ENCODE measurements around the gene LRRTM1.

Gene LRRTM1

GRCh38 chr2:80303909-80304837 lies at the start of gene LRRTM1:
Gene LRRTM1, minus strand, starts transcription at chr2:80304752. Its CDS starts 933 bp downstream, at chr2:80303819.
- DNase-seq, result no peak

DNA sequence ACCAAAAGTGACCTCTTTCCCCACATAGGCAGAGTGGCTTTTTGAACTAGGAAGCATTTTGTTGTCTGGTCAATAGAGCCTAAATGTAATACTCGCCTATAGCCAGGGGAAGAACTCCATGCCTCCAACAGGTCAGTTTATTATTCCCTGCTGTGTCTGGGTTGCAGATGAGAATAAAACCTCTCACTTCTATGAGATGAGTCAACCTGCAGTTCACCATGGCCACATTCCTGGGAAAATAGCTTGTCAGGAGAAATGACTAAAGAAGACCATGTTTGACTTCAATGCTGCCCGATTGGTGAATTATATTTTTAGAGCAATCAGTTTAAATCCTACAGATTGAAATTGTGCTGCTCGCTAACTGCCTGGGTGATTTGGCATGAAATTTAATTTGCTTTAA lies 46.7 kb upstream of the LRRTM1 start:
- no peak for DNase-seq

DNA sequence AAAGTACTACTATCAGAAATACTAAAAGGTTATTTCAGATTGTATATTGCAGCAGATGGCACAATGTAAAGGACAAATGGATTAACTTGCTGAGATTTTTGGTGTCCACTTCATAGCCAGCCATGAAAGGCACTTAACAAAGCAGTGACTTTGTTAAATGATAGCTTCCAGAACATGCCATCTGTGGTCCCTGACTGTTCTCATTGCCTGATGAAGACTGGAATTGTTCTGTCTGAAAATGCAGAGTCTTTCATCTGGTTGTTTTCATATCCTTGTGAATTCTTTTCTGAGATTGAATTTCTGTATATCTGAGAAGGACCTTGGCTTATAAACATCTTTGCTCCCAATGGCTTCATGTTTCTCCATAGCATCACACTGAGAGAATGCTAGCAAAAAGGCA lies 44.4 kb upstream of the LRRTM1 start:
- no peak for DNase-seq

GRCh38 chr2:80348078-80348477 lies 43.5 kb upstream of the LRRTM1 start:
- DNase-seq, result no peak

GRCh38 chr2:80340022-80340421 lies 35.5 kb upstream of the LRRTM1 start:
- DNase-seq, result no peak

- no peak for DNase-seq
These were observed 34.2 kb upstream of the LRRTM1 start for GRCh38 chr2:80338794-80339193.

GRCh38 chr2:80335411-80335810 lies 30.9 kb upstream of the LRRTM1 start:
- no peak for DNase-seq

GRCh38 chr2:80333886-80334285 lies 29.3 kb upstream of the LRRTM1 start:
- DNase-seq, result no peak

DNA sequence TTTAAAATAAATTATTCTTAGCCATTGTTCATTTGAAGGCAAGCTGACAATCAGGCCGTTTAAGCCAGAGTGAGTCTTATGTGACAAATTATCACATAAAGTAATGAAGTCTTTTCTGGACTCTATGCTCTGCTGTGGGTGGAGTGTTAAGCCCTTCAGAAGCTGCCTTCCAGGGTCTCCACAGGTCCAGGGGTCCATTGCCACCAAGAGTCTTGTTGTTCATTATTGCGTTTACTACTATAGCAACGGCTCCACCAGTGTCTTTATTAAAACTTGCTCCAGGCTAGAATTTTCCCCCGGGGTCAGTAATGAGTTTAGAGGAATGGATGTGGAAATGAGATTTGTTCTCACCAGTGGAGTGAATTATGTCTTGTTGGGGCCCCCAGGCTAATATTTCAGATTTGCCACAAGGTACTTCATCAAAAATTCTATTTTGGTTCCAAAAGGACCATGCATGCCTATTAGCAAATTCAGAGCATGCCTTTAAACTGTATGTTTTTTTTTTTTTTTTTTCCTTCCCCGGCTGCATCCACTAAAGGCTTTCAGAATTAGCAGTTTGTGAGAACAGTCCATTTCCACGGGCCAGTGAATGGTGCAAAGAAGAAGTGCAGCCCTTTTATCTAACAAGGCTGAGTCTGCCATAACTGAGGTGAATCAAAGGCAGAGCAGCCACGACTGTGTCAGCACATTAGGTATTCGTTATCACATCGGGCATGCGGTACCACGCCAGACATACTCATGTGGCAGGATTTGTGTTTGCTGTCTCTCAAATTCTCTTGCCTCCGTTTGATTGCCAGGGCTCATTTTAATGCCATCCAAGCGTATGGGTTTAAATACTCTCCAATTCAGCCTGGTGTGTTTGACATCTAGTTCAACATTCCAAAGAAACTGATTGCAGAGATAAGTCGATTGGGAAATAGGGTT lies 26.2 kb upstream of the LRRTM1 start:
- DNase-seq, result no peak

DNA sequence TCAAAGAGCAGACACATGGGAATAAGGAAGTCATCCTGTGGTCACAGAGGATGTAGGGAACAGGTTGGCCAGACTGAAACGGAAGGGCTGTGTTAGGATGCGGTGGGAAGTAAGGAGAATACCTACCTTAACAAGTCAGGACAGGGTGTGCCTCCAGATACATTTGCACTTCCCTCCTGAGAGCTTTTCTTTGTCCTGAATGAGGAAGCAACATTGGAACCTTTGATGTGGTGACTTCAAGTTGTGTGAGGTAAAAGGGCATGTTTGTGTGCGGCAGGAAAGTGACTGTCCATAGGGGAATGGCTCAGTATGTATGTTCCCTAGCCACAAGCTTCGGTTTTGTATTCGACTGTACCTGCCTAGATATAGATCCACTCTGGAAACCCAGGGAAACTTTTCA lies 24.9 kb upstream of the LRRTM1 start:
- no peak for DNase-seq

GRCh38 chr2:80328159-80328571 lies 23.6 kb upstream of the LRRTM1 start:
- no peak for DNase-seq

- no peak for DNase-seq
These were observed 22.3 kb upstream of the LRRTM1 start for GRCh38 chr2:80326861-80327260.

DNA sequence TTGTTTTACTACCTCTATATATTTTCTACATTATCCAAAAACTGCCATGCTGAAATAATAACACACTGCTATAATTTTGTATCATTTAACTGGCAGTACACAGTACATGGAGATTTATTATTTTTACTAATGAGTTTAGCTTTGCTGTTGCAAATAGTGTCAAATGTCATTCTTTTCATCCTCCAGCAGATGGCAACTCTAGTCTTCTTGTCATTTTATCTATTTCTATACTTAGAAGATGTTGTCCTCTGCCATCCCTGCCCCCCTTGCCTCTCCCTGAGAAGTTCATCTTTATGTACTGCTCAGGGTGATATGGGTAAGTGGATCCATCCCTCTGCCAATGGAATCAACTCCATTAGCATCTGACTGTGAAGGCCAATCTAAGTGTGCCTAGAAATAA lies 21.7 kb upstream of the LRRTM1 start:
- DNase-seq, result no peak

- no peak for DNase-seq
These were observed 20.0 kb upstream of the LRRTM1 start for GRCh38 chr2:80324525-80324924.

GRCh38 chr2:80323610-80324009 lies 19.1 kb upstream of the LRRTM1 start:
- no peak for DNase-seq

DNA sequence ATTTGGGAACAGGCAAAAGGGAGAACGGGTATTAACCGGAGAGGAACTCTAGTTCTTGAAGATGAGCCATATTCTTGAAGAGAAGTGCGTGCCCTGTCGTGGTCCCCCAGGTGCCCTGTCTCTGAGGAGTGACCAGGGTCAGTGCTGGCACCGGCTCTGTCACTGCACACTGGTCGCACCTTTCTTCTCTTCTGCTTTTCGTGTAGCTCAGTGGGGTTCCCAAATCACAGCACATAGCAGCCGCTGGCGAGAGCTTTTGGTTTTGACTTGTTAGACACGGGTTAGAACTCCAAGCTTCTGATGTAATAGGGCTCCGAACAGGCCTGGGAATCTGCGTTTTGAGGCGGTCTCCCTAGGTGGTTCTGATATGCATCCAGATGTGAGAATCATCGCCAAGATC lies 18.4 kb upstream of the LRRTM1 start:
- no peak for DNase-seq

- DNase-seq, result no peak
These were observed 17.9 kb upstream of the LRRTM1 start for GRCh38 chr2:80322311-80322920.

GRCh38 chr2:80312282-80312839 lies 7.8 kb upstream of the LRRTM1 start:
- no peak for DNase-seq

DNA sequence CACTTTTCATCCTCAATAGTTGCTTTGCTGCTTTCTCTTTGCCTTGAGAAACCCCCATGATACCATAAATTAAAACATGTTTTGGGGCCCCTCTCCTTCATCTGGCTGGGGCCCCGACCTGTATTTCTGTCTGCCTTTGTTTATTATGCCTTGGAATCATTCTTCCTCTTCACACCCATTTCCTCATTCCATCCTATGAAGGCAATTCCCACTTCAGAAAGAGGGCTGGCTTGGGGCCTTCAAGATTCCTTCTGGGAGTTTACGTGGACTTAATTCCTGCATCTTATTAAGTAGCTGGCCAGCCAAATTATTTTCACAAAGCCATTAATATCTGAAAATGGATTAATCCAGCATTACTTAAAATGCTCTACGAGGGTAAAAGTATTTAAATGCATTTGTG lies 6.8 kb upstream of the LRRTM1 start:
- DNase-seq, result no peak

GRCh38 chr2:80303006-80303908 lies 1.3 kb downstream of the LRRTM1 start:
- DNase-seq, result no peak

- no peak for DNase-seq
These were observed 2.1 kb downstream of the LRRTM1 start for GRCh38 chr2:80302314-80303005.

Data from NCI-H1105 (cell line).